Lower lobe of right lung (tissue), 2 donors: ENCODE data around the gene HMMR. TPM values are rescaled to one million over a fixed set of nuclear protein-coding genes. Genes with fewer than 3 reads are reported as not detected.

Source experiments
- ATAC-seq, 2 donors: fragments of 200-7000 bp; cut with Tn5 transposase; one replicate each; pipeline ENCODE4 v1.9.1; 2020 to 2022; ENCODE audit warnings: mild to moderate bottlenecking in 2 of 2, moderate library complexity in 2 of 2
- DNase-seq: peaks from one replicate; pipeline ENCODE4 v3.0.0-alpha.2; 2020
- H3K27ac ChIP-seq: fragments of 200-600 bp; one replicate; pipeline ENCODE4 v1.8.0; 2022
- H3K27me3 ChIP-seq: fragments of 200-600 bp; one replicate; pipeline ENCODE4 v1.8.0; 2022; ENCODE audit warnings: low read depth
- H3K36me3 ChIP-seq: fragments of 200-600 bp; one replicate; pipeline ENCODE4 v1.8.0; 2022; ENCODE audit warnings: mild to moderate bottlenecking
- H3K4me1 ChIP-seq: fragments of 200-600 bp; one replicate; pipeline ENCODE4 v1.8.0; 2022
- H3K4me3 ChIP-seq: fragments of 200-600 bp; one replicate; pipeline ENCODE4 v1.8.0; 2022; ENCODE audit warnings: mild to moderate bottlenecking
- H3K9me3 ChIP-seq: fragments of 200-600 bp; one replicate; pipeline ENCODE4 v1.8.0; 2022
- CTCF ChIP-seq: fragments of 200-600 bp; IDR thresholded peaks from one replicate; pipeline ENCODE4 v1.8.0; 2022; ENCODE audit warnings: antibody characterized with exemption, mild to moderate bottlenecking
- intact Hi-C: fragments of 100-400 bp; cut with DNase I; formaldehyde crosslinking; loops from one replicate; pipeline ENCODE4 v1.11.0; 2022
- total RNA-seq: library from RNA; stranded (reverse); fragmentation: NEBNext Ultra II Directional; extraction: Animal tissue kit (Norgen Biotek cat#: 25700); gene quantifications from one replicate; pipeline ENCODE4 v1.2.1, GENCODE V29; 2021
- donor health status: DM: no; HTN: yes; CAD: no; lungs with severe emphysema.

The HMMR gene
- total RNA-seq, 1 donor from 2014 or later, result 1.9 TPM

GRCh38 chr5:163508753-163509152 lies 48.3 kb downstream of the HMMR start:
- Histone ChIP-seq H3K36me3 (peaks cover 19% of the 10 kb centered on the region), H3K27me3 (no peaks in the 10 kb centered on the region), H3K27ac (peak overlapping the region; percentile 33), H3K4me3 (peak overlapping the region; percentile 31), H3K9me3 (no peaks in the 10 kb centered on the region), H3K4me1 (peaks cover 61% of the 10 kb centered on the region)
- ATAC-seq (no peak), DNase-seq (no peak)
- no peak for TF ChIP-seq CTCF
- intact Hi-C loops, result no loop called here

- Histone ChIP-seq H3K4me3 (peak overlapping the region; percentile 31), H3K9me3 (no peaks in the 10 kb centered on the region), H3K4me1 (peaks cover 59% of the 10 kb centered on the region), H3K27me3 (no peaks in the 10 kb centered on the region), H3K27ac (peak overlapping the region; percentile 33), H3K36me3 (peaks cover 25% of the 10 kb centered on the region)
- ATAC-seq (no peak), DNase-seq (no peak)
- TF ChIP-seq CTCF, result no peak
- intact Hi-C loops, result no loop called here
Measured at GRCh38 chr5:163509291-163509951, 49.0 kb downstream of the HMMR start.

- H3K4me1 ChIP-seq, result peaks cover 47% of the 10 kb centered on the region
- H3K27me3 ChIP-seq, result no peaks in the 10 kb centered on the region
- H3K4me3 ChIP-seq, result no peak overlapping the region
- H3K36me3 ChIP-seq, result peaks cover 57% of the 10 kb centered on the region
- no peaks in the 10 kb centered on the region for H3K9me3 ChIP-seq
- TF ChIP-seq CTCF, result no peak
- no peak for ATAC-seq
- intact Hi-C loops, result no loop called here
- DNase-seq, result no peak
- H3K27ac ChIP-seq, result no peak overlapping the region
Measured at GRCh38 chr5:163512526-163512925, 52.1 kb downstream of the HMMR start.

GRCh38 chr5:163525096-163525495 lies 64.7 kb downstream of the HMMR start:
- TF ChIP-seq CTCF, result no peak
- Histone ChIP-seq H3K4me3 (no peak overlapping the region), H3K9me3 (no peaks in the 10 kb centered on the region), H3K27ac (no peak overlapping the region), H3K36me3 (peaks cover 23% of the 10 kb centered on the region), H3K4me1 (no peaks in the 10 kb centered on the region), H3K27me3 (no peaks in the 10 kb centered on the region)
- intact Hi-C loops, result no loop called here
- no peak for DNase-seq
- no peak for ATAC-seq

GRCh38 chr5:163529698-163530097 lies 69.3 kb downstream of the HMMR start:
- no peak for ATAC-seq
- Histone ChIP-seq H3K9me3 (no peaks in the 10 kb centered on the region), H3K27me3 (no peaks in the 10 kb centered on the region), H3K27ac (no peak overlapping the region), H3K4me3 (no peak overlapping the region), H3K4me1 (no peaks in the 10 kb centered on the region), H3K36me3 (no peaks in the 10 kb centered on the region)
- no peak for TF ChIP-seq CTCF
- intact Hi-C loops, result no loop called here
- no peak for DNase-seq
